Transverse colon (tissue), 4 donors: ENCODE data around the gene SCN8A.

Experiments used
- EP300 ChIP-seq: sonication (generic); formaldehyde crosslinking; IDR thresholded peaks from one replicate; pipeline ENCODE4 v1.6.1; 2017; ENCODE audit warnings: antibody characterized with exemption, low read depth
- POLR2A ChIP-seq: fragments of 450-650 bp; IDR thresholded peaks from one replicate; pipeline ENCODE4 v1.6.1; 2016; ENCODE audit warnings: antibody characterized with exemption, mild to moderate bottlenecking, moderate library complexity
- POLR2AphosphoS5 ChIP-seq, 3 donors: sonication (generic); formaldehyde crosslinking; IDR thresholded peaks; one replicate each; pipeline ENCODE4 v1.6.1; 2016; ENCODE audit warnings: antibody characterized with exemption in 3 of 3
- TF ChIP-seq, protein P1 (sequence below), 5 experiments: fragments of 200-600 bp in 3 of 5; fragments of 450-650 bp in 2 of 5; sonication (generic) in 3 of 5; IDR thresholded peaks; 1 replicate in 2 of 5; 2 replicates in 3 of 5; pipeline ENCODE4 v1.5.1; 2016 to 2017; ENCODE audit warnings: antibody characterized with exemption in 5 of 5, inconsistent platforms in 3 of 5, mild to moderate bottlenecking in 2 of 5, moderate library complexity in 1 of 5

DNA sequence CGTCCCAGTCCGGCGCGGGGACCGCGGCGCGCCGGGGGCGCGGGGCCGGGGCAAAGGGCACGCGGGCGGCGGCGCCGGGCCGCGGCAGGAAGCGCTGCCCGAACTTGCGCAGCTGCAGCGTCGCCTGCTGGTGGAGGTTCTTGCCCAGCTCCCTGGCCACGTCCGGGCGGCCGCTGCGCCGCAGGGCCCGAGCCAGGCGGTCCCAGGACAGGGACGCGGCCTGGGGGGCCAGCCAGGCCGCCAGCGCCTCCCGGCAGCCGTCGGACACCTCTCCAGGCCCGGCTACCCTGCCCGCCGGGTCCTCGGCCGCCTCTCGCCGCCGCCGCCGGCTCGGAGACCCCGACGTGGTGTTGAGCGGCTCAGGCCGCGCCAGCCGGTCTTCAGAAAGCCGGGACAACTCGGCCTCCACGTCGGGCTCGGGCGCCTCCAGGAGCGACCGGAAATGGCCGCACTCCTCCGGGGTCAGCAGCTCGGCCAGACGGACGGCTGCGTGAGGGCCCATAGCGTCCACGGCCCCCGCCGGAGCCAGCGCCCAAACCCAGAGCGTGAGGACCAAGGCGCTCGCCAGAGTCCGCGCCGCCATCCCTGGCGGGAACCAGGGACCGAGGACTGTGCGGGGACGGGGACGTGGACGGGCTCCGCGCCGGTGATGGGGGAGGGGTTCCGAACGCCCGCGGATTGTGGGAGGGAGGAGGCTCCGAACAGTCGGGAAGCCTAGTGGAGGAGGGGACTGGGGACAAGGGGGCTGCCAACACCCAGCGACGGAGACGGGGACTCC is 223.5 kb downstream of the SCN8A start:
- TF ChIP-seq POLR2A, result peak; percentile 38
- TF ChIP-seq, protein P1, sequence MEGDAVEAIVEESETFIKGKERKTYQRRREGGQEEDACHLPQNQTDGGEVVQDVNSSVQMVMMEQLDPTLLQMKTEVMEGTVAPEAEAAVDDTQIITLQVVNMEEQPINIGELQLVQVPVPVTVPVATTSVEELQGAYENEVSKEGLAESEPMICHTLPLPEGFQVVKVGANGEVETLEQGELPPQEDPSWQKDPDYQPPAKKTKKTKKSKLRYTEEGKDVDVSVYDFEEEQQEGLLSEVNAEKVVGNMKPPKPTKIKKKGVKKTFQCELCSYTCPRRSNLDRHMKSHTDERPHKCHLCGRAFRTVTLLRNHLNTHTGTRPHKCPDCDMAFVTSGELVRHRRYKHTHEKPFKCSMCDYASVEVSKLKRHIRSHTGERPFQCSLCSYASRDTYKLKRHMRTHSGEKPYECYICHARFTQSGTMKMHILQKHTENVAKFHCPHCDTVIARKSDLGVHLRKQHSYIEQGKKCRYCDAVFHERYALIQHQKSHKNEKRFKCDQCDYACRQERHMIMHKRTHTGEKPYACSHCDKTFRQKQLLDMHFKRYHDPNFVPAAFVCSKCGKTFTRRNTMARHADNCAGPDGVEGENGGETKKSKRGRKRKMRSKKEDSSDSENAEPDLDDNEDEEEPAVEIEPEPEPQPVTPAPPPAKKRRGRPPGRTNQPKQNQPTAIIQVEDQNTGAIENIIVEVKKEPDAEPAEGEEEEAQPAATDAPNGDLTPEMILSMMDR (IDR thresholded peaks at IDR 0.05), result peak in 4 of 5 experiments; percentile 41 to 66 (median 54)
- peak in 2 of 3 donors; percentile 30 to 47 for TF ChIP-seq POLR2AphosphoS5 (IDR thresholded peaks at IDR 0.05)
- TF ChIP-seq EP300, result no peak
